Measurements from ENCODE around the gene GFOD1.

- TF ChIP-seq HEYL (CRISPR knock-in tag; IDR thresholded peaks at IDR 0.05) (no peak), MAX (IDR thresholded peaks at IDR 0.05) (no peak), POLR2A (IDR thresholded peaks at IDR 0.05; ENCODE audit: low read length) (no peak), ELK1 (IDR thresholded peaks at IDR 0.05; ENCODE audit: low read depth, low read length) (no peak), JUNB (IDR thresholded peaks at IDR 0.05) (no peak), CTCF (IDR thresholded peaks at IDR 0.05) (no peak)
Observed at GRCh38 chr6:13400772-13401171, 86.6 kb downstream of the GFOD1 start.

Data from A549 (cell line).